ENCODE measurements around the gene MRGPRE. TPM values are rescaled to one million over a fixed set of nuclear protein-coding genes. Genes with fewer than 3 reads are reported as not detected.
A peak's percentile ranks its signal among the peaks of the same experiment; 100 is the strongest.

The MRGPRE gene
- polyA plus RNA-seq, 2 of the 4 experiments (the other 2 are of a cell fraction): not detected

GRCh38 chr11:3196161-3197043 lies 35.8 kb downstream of the MRGPRE start (continued):
- TF ChIP-seq ELK1 (IDR thresholded peaks at IDR 0.05; ENCODE audit: low read depth, low read length): no peak
- no peak for TF ChIP-seq CBX2 (IDR thresholded peaks at IDR 0.05; ENCODE audit: borderline replicate concordance, low read depth)
- no peak for TF ChIP-seq ZFP36 (IDR thresholded peaks at IDR 0.05; ENCODE audit: borderline replicate concordance, partially characterized antibody)
- TF ChIP-seq ZSCAN20 (CRISPR knock-in tag; IDR thresholded peaks at IDR 0.05): no peak
- TF ChIP-seq KDM1A (IDR thresholded peaks at IDR 0.05; ENCODE audit: low read depth): no peak
- no peak for TF ChIP-seq RAD21 (conservative IDR thresholded peaks at IDR 0.05 in 1 of 2, IDR thresholded peaks at IDR 0.05 in 1 of 2)
- TF ChIP-seq POLR2A (IDR thresholded peaks at IDR 0.05; ENCODE audit: low read length): no peak
- TF ChIP-seq SMC3 (IDR thresholded peaks at IDR 0.05): no peak

- Histone ChIP-seq H3K27ac (no peak overlapping the region), H3K9me3 (no peaks in the 10 kb centered on the region), H3K4me2 (no peak overlapping the region), H3K4me1 (no peaks in the 10 kb centered on the region), H3K4me3 (no peak overlapping the region)
- no peak for DNase-seq (ENCODE audit: low read depth in 1 of 2, low spot score in 1 of 2)
- POLR2A ChIA-PET: no interaction called here
- CTCF ChIA-PET: interaction anchor here (0.6 to 1.5 kb wide), 6 partner anchors 8 to 55 kb away, joined by 3 to 5 read pairs (median 4); no protein-coding TSS in a partner anchor
- no peak for FAIRE-seq
- peak in 1 of 2 experiments; percentile 66; a peak in 3 of 6 replicates for ATAC-seq
- WGBS (ENCODE audit: missing lambda C conversion rate): 61% methylated on average over 14 of the region's 22 CpGs
- TF ChIP-seq SMC3 (IDR thresholded peaks at IDR 0.05) (no peak), RAD21 (conservative IDR thresholded peaks at IDR 0.05 in 1 of 2, IDR thresholded peaks at IDR 0.05 in 1 of 2) (peak in 1 of 2 experiments; percentile 31; a peak in 2 of 5 replicates)
These were observed 36.7 kb downstream of the MRGPRE start for GRCh38 chr11:3195251-3196160.

GRCh38 chr11:3194016-3194816 lies 38.0 kb downstream of the MRGPRE start:
- no peak for TF ChIP-seq PHF8 (IDR thresholded peaks at IDR 0.05; ENCODE audit: borderline replicate concordance, low read depth)
- no peak for TF ChIP-seq REST (IDR thresholded peaks at IDR 0.05)
- DNase-seq (ENCODE audit: low read depth in 1 of 2, low spot score in 1 of 2): no peak
- no peak for FAIRE-seq
- WGBS (ENCODE audit: missing lambda C conversion rate): 66% methylated on average over 8 of the region's 12 CpGs
- Histone ChIP-seq H3K4me3 (no peak overlapping the region), H3K27ac (no peak overlapping the region), H3K9me3 (no peaks in the 10 kb centered on the region), H3K4me2 (no peak overlapping the region), H3K4me1 (no peaks in the 10 kb centered on the region)
- ChIA-PET POLR2A (no interaction called here), CTCF (interaction anchor here (0.9 to 1.2 kb wide), 2 partner anchors 21 to 157 kb away, joined by 3 read pairs; no protein-coding TSS in a partner anchor)
- ATAC-seq: no peak

All from A549 (cell line).